GM18502 (cell line): ENCODE results near the gene ADRA2C.

Source experiments
- ATAC-seq: cut with Tn5 transposase; IDR thresholded peaks from one replicate; pipeline ENCODE4 v1.9.1; 2021; ENCODE audit warnings: mild to moderate bottlenecking; ENCODE audit not compliant: unreplicated experiment, poor library complexity

The ADRA2C gene

GRCh38 chr4:3732076-3733028 is 33.8 kb upstream of the ADRA2C start:
- no peak for ATAC-seq

GRCh38 chr4:3733195-3733594 is 33.0 kb upstream of the ADRA2C start:
- no peak for ATAC-seq

GRCh38 chr4:3735196-3735595 is 31.0 kb upstream of the ADRA2C start:
- no peak for ATAC-seq

GRCh38 chr4:3736290-3736689 is 29.9 kb upstream of the ADRA2C start:
- no peak for ATAC-seq

GRCh38 chr4:3736806-3737205 is 29.4 kb upstream of the ADRA2C start:
- ATAC-seq, result no peak

- no peak for ATAC-seq
Observed at GRCh38 chr4:3739577-3739976, 26.6 kb upstream of the ADRA2C start.

GRCh38 chr4:3740256-3740655 is 25.9 kb upstream of the ADRA2C start:
- ATAC-seq, result no peak

GRCh38 chr4:3741217-3742011 is 24.8 kb upstream of the ADRA2C start:
- ATAC-seq, result no peak

- ATAC-seq, result no peak
Observed at GRCh38 chr4:3742610-3743009, 23.6 kb upstream of the ADRA2C start.

GRCh38 chr4:3744232-3744631 is 22.0 kb upstream of the ADRA2C start:
- no peak for ATAC-seq

- no peak for ATAC-seq
Observed at GRCh38 chr4:3744901-3745300, 21.3 kb upstream of the ADRA2C start.

GRCh38 chr4:3745886-3746656 is 20.1 kb upstream of the ADRA2C start:
- no peak for ATAC-seq

GRCh38 chr4:3746701-3747580 is 19.2 kb upstream of the ADRA2C start:
- ATAC-seq, result no peak

GRCh38 chr4:3747581-3747904 is 18.6 kb upstream of the ADRA2C start:
- no peak for ATAC-seq

GRCh38 chr4:3748136-3748898 is 17.9 kb upstream of the ADRA2C start:
- ATAC-seq, result no peak

- ATAC-seq, result no peak
Observed at GRCh38 chr4:3749081-3749480, 17.1 kb upstream of the ADRA2C start.

GRCh38 chr4:3750334-3750733 is 15.9 kb upstream of the ADRA2C start:
- ATAC-seq, result no peak

GRCh38 chr4:3752022-3752421 is 14.2 kb upstream of the ADRA2C start:
- no peak for ATAC-seq
